GM15510 (cell line): ENCODE data around the gene C13orf42.

ENCODE experiments used
- POLR2A ChIP-seq: IDR thresholded peaks from 3 replicates; pipeline ENCODE4 v1.6.1; 2011; ENCODE audit warnings: borderline replicate concordance; ENCODE audit not compliant: insufficient read length; ENCODE audit errors: extremely low read depth

Gene C13orf42

GRCh38 chr13:51136276-51136980, 25.4 kb upstream of the C13orf42 start:
- no peak for TF ChIP-seq POLR2A

GRCh38 chr13:51134763-51135365, 23.8 kb upstream of the C13orf42 start:
- no peak for TF ChIP-seq POLR2A

GRCh38 chr13:51130348-51130747, 19.3 kb upstream of the C13orf42 start:
- TF ChIP-seq POLR2A, result no peak

GRCh38 chr13:51125495-51126226, 14.6 kb upstream of the C13orf42 start:
- no peak for TF ChIP-seq POLR2A

GRCh38 chr13:51122868-51123566, 11.9 kb upstream of the C13orf42 start:
- TF ChIP-seq POLR2A, result no peak

GRCh38 chr13:51118809-51119431, 7.8 kb upstream of the C13orf42 start:
- no peak for TF ChIP-seq POLR2A

- TF ChIP-seq POLR2A, result no peak
These were observed 2.9 kb upstream of the C13orf42 start for GRCh38 chr13:51113969-51114368.

GRCh38 chr13:51113186-51113881, 2.3 kb upstream of the C13orf42 start:
- TF ChIP-seq POLR2A, result no peak

- no peak for TF ChIP-seq POLR2A
These were observed 1.7 kb upstream of the C13orf42 start for GRCh38 chr13:51112771-51113170.

GRCh38 chr13:51111997-51112396, 923 bp upstream of the C13orf42 start:
- no peak for TF ChIP-seq POLR2A

- no peak for TF ChIP-seq POLR2A
These were observed 3.1 kb downstream of the C13orf42 start for GRCh38 chr13:51107996-51108395.

GRCh38 chr13:51105046-51105445, 6.0 kb downstream of the C13orf42 start:
- TF ChIP-seq POLR2A, result no peak

GRCh38 chr13:51101636-51102235, 9.3 kb downstream of the C13orf42 start:
- TF ChIP-seq POLR2A, result no peak
